Vagina (tissue), 2 donors: ENCODE data around the gene LHX2. TPM values are rescaled to one million over a fixed set of nuclear protein-coding genes. Genes with fewer than 3 reads are reported as not detected.

ENCODE experiments used
- DNase-seq, 2 donors: peaks; one replicate each; pipeline ENCODE4 v3.0.0-alpha.2; 2017; ENCODE audit errors: extremely low spot score in 2 of 2
- H3K27ac ChIP-seq: fragments of 200-600 bp; sonication (generic); one replicate; pipeline ENCODE4 v1.5.1; 2019
- H3K27me3 ChIP-seq: fragments of 200-600 bp; sonication (generic); one replicate; pipeline ENCODE4 v1.5.1; 2019
- H3K36me3 ChIP-seq, 2 donors: fragments of 200-600 bp; sonication (generic); one replicate each; pipeline ENCODE4 v1.5.1; 2017 to 2019
- H3K4me1 ChIP-seq: fragments of 200-600 bp; sonication (generic); one replicate; pipeline ENCODE4 v1.5.1; 2019
- H3K4me3 ChIP-seq, 2 donors: fragments of 200-600 bp; sonication (generic); 1 replicate in 1 of 2; 2 replicates in 1 of 2; pipeline ENCODE4 v1.5.1; 2016 to 2019
- H3K9me3 ChIP-seq: fragments of 200-600 bp; sonication (generic); one replicate; pipeline ENCODE4 v1.5.1; 2019
- CTCF ChIP-seq, 3 experiments: fragments of 450-650 bp in 2 of 3; fragments of 200-600 bp in 1 of 3; sonication (generic) in 1 of 3; IDR thresholded peaks; one replicate each; pipeline ENCODE4 v1.5.1; 2017 to 2019; ENCODE audit warnings: antibody characterized with exemption in 3 of 3, mild to moderate bottlenecking in 2 of 3, moderate library complexity in 2 of 3
- POLR2A ChIP-seq, 2 donors: fragments of 450-650 bp; IDR thresholded peaks; one replicate each; pipeline ENCODE4 v1.6.1; 2017; ENCODE audit warnings: antibody characterized with exemption in 2 of 2, mild to moderate bottlenecking in 2 of 2, moderate library complexity in 2 of 2
- POLR2AphosphoS5 ChIP-seq, 2 donors: sonication (generic); formaldehyde crosslinking; IDR thresholded peaks; one replicate each; pipeline ENCODE4 v1.9.0; 2017; ENCODE audit warnings: antibody characterized with exemption in 2 of 2, mild to moderate bottlenecking in 2 of 2, low read depth in 1 of 2; ENCODE audit not compliant: insufficient read depth in 1 of 2
- intact Hi-C: fragments of 100-400 bp; cut with DNase I; formaldehyde crosslinking; loops from one replicate; pipeline ENCODE4 v1.15.1; 2023
- total RNA-seq: library from RNA; depleted of rRNA; stranded (reverse); fragments of >200 nt; gene quantifications from one replicate; pipeline ENCODE4 v1.2.3, GENCODE V29; 2016

Gene LHX2
- total RNA-seq, 1 donor from 2014 or later: not detected

- Histone ChIP-seq H3K27me3 (peaks cover 19% of the 10 kb centered on the region), H3K27ac (no peak overlapping the region), H3K4me1 (peaks cover 30% of the 10 kb centered on the region), H3K4me3 (peak overlapping the region; percentile 6 to 32), H3K36me3 (no peaks in the 10 kb centered on the region), H3K9me3 (no peaks in the 10 kb centered on the region)
- intact Hi-C loops: no loop called here
- DNase-seq: no peak
- TF ChIP-seq POLR2A (IDR thresholded peaks at IDR 0.05): no peak
Observed at GRCh38 chr9:123998970-123999621, 12.5 kb upstream of the LHX2 start.

- no peaks in the 10 kb centered on the region for H3K9me3 ChIP-seq
- H3K27me3 ChIP-seq: peaks cover 16% of the 10 kb centered on the region
- no peak overlapping the region for H3K27ac ChIP-seq
- intact Hi-C loops: no loop called here
- peak overlapping the region in 1 of 2 donors; percentile 47 for H3K4me3 ChIP-seq
- TF ChIP-seq POLR2AphosphoS5 (IDR thresholded peaks at IDR 0.05; ENCODE audit: insufficient read depth in 1 of 2, low read depth in 1 of 2): no peak
- TF ChIP-seq POLR2A (IDR thresholded peaks at IDR 0.05): no peak
- TF ChIP-seq CTCF (IDR thresholded peaks at IDR 0.05): no peak
- H3K4me1 ChIP-seq: peaks cover 30% of the 10 kb centered on the region
- no peak for DNase-seq
- H3K36me3 ChIP-seq: no peaks in the 10 kb centered on the region
Observed at GRCh38 chr9:123999661-124000060, 11.9 kb upstream of the LHX2 start.

- H3K9me3 ChIP-seq: no peaks in the 10 kb centered on the region
- peaks cover 16% of the 10 kb centered on the region for H3K27me3 ChIP-seq
- peak overlapping the region in 1 of 2 donors; percentile 47 for H3K4me3 ChIP-seq
- H3K4me1 ChIP-seq: peaks cover 30% of the 10 kb centered on the region
- H3K27ac ChIP-seq: no peak overlapping the region
- intact Hi-C loops: no loop called here
- H3K36me3 ChIP-seq: no peaks in the 10 kb centered on the region
- no peak for DNase-seq
- TF ChIP-seq POLR2AphosphoS5 (IDR thresholded peaks at IDR 0.05; ENCODE audit: insufficient read depth in 1 of 2, low read depth in 1 of 2) (no peak), POLR2A (IDR thresholded peaks at IDR 0.05) (no peak), CTCF (IDR thresholded peaks at IDR 0.05) (no peak)
Observed at GRCh38 chr9:124000161-124000783, 11.3 kb upstream of the LHX2 start.

GRCh38 chr9:124000784-124001457 lies 10.6 kb upstream of the LHX2 start:
- Histone ChIP-seq H3K4me3 (no peak overlapping the region), H3K36me3 (no peaks in the 10 kb centered on the region), H3K4me1 (peaks cover 30% of the 10 kb centered on the region), H3K27me3 (peaks cover 16% of the 10 kb centered on the region), H3K9me3 (no peaks in the 10 kb centered on the region), H3K27ac (no peak overlapping the region)
- DNase-seq: no peak
- TF ChIP-seq POLR2A (IDR thresholded peaks at IDR 0.05) (no peak), CTCF (IDR thresholded peaks at IDR 0.05) (no peak), POLR2AphosphoS5 (IDR thresholded peaks at IDR 0.05; ENCODE audit: insufficient read depth in 1 of 2, low read depth in 1 of 2) (no peak)
- intact Hi-C loops: no loop called here

GRCh38 chr9:124001458-124001799 lies 10.1 kb upstream of the LHX2 start:
- Histone ChIP-seq H3K4me1 (peaks cover 28% of the 10 kb centered on the region), H3K9me3 (no peaks in the 10 kb centered on the region), H3K4me3 (no peak overlapping the region), H3K36me3 (no peaks in the 10 kb centered on the region), H3K27ac (no peak overlapping the region), H3K27me3 (peaks cover 15% of the 10 kb centered on the region)
- TF ChIP-seq CTCF (IDR thresholded peaks at IDR 0.05) (no peak), POLR2A (IDR thresholded peaks at IDR 0.05) (no peak), POLR2AphosphoS5 (IDR thresholded peaks at IDR 0.05; ENCODE audit: insufficient read depth in 1 of 2, low read depth in 1 of 2) (no peak)
- intact Hi-C loops: no loop called here
- no peak for DNase-seq
